GM21529 (cell line): ENCODE measurements around the gene DDX54.

Experiments
- ATAC-seq: cut with Tn5 transposase; IDR thresholded peaks from one replicate; pipeline ENCODE4 v1.9.1; 2021; ENCODE audit not compliant: unreplicated experiment

Gene DDX54

DNA sequence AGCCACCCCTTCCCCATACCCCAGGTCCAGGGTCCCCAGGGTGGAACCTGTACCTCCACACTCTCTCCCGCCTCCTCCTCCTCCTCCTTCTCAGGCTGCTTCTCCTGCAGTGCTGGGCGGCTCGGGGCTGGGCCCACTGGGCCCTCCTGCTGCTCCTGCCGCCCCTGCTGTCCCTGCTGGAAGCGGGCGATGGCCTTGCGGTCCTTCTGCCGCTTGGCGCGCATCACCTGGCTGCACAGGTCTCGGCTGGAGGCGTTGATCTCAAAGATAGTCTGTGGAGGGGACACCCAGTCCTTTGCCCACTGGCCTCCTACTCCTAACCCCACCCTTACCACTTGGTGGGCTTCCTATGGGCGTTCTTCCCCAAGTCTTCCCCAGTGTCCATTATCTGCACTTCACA lies 21.3 kb downstream of the DDX54 start:
- no peak for ATAC-seq

DNA sequence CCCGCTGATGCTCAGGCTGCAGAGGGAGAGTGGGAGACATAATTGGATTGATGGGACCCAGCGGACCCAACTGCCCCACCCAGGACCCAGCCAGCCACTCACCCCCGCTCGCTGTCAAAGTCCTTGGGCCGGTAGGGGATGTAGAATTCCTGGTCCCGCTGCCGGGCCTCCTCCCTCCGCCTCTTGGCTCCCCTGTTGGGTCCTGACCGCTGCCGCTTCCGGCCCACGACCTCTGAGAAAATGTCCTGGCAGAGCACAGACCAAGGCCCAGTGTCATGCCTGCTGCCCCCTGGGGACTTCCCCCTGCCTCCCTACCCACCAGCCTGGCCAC lies 22.3 kb downstream of the DDX54 start:
- ATAC-seq: no peak

DNA sequence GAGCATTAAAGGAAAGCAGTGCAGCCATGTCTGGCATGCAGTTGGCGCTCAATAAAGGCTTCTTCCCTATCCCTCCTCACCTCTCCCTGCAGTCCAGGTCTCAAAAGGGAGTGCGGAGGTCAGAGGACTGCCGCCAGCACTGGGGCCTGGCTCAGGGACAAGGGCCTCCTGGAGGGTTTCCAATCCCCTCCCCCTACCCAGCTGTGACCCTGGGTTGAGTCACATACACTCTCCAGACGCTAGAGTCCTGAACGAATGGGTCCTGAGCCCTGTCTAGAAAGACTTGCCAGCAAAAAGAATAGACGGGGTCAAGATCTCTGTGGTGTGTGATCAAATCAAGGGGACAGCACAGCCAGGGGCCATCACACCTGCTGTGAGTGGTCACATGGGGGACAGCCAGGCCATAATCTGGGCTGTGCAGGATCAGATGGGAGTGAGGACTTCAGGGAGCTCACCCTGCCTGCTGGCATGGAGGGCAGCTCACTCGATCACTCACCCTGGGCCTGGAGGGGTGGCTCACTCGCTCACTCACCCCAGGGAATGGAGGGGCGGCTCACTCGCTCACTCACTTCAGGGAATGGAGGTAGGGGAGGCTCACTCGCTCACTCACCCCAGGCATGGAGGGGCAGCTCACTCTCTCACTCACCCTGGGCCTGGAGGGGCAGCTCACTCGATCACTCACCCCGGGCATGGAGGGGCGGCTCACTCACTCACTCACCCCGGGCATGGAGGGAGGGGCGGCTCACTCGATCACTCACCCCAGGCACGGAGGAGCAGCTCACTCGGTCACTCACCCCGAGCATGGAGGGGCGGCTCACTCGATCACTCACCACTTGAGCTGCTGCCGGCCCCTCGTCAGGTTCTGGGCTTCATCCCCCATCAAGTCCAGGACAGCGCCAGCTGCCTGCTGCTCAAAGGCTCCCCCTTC lies 22.9 kb downstream of the DDX54 start:
- ATAC-seq: no peak

DNA sequence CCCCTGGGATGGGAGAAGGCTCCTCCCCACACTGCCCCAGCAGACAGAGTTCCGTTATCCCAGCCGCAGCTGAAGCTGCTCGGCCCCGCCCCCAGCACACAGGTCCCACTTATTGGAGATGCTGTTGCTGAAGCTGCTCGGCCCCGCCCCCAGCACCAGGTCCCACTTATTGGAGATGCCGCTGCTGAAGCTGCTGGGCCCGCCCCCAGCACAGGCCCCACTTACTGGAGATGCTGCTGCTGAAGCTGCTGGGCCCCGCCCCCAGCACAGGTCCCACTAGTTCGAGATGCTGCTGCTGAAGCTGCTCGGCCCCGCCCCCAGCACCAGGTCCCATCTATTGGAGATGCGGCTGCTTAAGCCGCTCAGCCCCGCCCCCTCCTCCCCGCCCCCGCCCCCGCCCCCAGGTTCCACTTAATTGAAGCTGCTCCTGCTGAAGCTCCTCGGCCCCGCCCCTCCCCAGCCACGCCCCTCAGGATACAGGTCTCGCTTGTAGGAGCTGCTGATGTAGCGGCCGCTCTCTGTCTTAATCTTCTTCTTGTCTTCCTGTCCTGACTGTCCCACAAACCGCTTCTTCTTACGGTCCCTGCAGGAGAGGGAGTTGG lies 23.8 kb downstream of the DDX54 start:
- ATAC-seq: no peak

DNA sequence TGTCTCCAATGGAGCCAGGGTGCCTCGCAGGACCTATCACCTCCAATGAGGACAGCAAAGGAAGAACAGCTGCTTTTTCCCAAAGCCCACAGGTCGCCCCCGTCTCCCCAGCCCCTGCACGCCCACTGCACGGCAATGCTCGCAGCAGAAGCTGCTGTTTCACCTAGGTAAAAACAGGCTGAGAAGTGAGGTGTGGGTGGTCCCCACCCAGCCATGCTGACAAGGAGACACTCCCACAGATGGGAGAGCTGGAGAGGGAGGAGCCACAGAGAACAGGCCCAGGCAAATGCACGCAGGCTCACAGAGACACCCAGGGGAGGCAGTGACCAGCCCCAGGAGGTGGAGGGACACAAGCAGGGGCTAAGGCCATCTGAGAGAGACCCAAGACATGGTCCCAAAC lies 25.3 kb downstream of the DDX54 start:
- ATAC-seq: no peak

DNA sequence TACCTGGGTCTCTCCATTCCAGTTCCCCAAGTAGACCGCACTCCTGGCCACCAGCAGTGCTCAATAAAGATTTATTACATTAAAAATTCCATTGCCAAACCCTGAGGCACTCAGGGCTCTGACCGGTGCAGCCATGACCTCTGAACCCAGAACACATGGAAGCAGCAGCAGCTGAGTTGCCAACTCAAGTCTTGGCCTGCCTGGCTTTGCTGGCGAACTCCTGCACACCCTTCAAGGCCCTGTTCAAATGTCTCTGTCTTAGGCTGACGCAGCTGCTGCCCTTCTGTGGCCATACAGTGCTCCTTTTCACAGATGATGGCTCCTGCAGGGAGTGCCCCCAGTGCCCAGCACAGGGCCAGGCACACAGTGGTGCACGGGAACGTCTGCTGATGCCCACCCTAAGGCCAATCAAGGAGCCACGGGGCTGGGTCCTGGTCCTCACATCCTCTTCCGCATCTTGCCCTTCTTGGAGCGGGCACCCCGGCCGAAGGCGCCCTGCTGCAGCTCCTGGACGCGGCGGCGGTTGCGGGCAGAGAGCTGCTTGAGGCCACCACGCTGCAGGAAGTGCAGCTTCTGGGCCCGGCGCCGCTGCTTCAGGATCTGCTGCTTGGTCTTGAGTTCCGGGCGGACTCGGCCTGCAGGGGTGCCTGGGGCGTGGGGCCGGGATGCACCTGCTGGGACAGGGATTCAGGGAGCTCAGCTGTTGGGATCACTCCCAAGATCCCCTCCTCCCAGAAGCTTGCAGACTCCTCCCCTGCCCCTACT lies 26.7 kb downstream of the DDX54 start:
- no peak for ATAC-seq

DNA sequence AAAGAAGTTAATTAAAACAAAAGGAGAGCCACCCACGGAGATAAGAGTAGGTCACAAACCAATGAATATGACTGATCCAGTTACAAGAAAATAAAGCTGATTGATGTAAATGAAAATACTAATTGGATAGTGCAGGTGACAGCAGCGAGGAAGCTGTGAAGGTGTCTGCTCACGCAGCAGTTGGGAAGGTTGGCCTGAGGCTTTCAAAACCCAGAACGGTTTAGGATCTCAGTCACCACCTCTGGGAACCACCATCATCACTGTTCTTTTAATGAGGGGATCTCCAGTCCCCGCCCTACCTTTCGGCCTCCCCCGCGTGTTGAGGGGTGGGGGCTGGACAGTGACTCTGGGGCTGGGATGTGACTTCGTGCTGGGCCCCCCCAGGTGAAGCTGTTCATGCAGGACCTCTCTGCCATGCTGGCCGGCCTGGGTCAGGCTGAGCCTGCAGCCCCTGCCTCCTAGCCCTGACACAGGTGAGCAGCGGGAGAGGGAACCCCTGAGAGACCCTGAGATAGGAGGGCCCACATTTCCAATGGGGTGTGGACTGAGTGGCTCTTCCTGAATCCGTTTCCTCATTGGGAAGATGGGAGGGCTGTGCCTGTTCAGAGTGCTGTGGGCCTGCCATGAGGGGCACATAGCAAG lies 27.9 kb downstream of the DDX54 start:
- ATAC-seq: no peak

DNA sequence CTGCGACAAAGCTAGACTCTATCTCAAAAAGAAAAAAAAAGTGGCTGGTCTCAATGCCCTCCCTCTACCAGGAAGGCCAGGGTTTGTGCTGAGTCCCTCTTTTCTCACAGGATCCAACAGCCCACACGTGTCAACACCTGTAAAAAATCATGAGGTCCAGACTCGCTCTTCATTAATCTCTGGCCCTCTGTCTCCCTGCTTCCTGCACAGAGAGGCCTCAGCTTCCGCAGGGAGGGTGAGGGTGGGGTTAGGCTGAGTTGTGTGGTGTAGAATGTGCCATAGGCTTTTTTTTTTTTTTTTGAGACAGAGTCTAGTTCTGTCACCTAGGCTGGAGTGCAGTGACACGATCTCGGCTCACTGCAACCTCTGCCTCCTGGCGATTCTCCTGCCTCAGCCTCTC lies 29.6 kb downstream of the DDX54 start:
- no peak for ATAC-seq

DNA sequence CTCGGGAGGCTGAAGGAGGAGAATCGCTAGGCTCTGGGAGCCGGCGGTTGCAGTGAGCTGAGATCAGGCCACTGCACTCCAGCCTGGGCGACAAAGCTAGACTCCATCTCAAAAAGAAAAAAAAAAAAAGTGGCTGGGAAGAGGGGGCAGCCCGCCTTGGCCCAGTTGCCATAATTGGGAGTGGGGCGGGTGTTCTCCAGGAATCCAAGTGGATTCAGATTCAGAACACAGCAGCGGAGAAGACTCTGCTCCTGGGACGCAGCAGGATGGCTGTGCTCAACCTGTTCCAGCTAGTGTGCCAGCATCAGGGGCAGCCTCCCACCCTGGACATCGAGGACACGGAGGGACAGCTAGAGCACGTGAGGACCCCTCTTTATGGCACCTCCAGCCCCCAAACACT lies 30.2 kb downstream of the DDX54 start:
- ATAC-seq: no peak

DNA sequence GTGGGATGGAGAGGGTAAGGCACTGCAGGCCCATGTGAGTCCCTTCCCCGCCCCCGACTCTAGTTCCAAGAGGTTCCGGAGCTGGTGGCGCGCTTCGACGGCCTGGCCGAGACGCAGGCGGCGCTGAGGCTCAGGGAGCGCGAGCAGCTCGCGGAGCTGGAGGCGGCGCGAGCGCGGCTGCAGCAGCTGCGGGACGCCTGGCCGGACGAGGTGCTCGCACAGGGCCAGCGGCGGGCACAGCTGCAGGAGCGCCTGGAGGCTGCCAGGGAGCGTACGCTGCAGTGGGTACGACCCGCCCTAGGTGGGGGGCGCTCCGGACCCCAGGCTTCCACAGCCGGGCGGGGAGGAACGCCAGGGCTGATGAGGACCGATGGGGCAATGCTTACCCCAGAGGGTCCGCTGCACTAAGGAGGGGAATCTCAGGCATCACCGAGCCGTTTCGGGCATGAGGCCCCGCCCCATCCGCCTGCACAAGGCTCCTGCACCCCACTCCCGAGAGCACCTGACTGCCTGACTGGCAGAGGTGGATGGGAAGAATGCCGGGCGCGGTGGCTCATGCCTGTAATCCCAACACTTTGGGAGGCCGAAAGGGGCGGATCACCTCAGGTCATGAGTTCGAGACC lies 30.8 kb downstream of the DDX54 start:
- ATAC-seq: no peak

DNA sequence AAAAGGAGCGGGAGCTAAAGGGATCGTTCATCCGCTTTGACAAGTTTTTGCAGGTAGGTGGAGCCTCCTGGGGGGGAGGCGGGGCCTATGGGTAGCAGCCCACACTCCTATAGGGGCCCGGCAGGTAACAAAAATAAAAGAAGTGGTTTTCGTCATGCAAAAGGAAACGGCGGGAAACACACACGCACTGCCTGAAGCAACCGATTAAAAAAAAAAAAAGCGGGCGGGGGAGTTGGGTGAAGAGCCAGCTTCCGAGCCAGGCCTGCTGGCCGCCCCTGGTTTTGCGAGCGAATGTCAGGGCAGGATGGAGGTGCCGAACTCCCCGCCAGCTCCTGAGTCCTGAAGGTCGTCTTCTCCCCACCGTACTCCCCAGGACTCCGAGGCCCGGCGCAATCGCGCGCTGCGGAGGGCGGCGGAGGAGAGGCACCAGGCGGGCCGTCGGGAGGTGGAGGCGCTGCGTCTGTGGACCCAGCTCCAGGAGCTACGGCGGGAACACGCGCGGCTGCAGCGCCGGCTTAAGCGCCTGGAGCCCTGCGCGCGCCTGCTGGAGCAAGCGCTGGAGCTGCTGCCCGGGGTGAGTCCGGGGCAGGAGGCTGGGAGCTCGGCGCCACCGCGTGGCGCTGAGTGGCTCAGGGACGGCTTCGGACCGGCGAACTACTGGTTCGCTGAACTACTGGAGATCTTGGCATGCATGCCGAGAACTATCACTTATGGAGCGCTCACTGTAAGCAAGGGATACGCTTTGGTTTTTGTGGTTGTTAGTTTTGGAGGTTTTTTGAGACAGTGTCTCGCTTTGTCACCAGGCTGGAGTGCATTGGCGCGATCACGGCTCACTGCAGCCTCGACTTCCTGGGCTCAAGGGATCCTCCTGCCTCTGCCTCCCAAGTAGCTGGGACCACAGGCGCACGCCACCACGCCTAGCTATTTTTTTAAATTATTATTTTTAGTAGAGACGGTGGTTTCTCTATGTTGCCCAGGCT lies 32.2 kb downstream of the DDX54 start:
- peak; percentile 79 for ATAC-seq

DNA sequence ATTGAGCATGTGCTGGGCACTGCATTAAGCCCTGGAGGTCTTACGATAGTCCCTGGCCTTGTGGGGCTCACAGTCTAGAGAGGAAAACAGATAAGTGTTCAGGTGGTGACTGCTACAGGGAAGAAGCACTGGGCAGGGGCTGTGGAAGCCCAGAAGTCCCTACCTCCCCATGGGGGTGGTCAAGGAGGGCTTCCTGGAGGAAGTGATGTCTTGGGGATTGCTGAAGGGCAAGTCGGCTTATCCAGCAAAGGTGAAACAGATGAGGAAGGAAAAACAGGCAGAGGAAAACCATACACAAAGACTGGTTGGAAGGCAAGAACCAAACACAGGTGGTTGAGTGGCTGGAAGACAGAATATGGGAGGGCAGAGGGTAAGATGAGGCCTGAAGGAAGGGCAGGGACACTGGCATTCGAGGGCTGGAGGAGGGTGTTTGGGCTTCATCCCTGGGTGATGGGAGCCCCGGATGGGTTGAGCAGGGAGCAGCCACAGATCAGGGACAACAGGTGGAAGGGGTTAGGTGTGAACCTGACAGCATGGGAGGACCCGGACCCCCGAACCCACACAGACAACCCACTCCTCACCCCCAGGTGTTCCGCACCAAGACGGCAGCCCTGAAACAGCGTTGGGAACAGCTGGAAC lies 33.0 kb downstream of the DDX54 start:
- ATAC-seq: no peak

DNA sequence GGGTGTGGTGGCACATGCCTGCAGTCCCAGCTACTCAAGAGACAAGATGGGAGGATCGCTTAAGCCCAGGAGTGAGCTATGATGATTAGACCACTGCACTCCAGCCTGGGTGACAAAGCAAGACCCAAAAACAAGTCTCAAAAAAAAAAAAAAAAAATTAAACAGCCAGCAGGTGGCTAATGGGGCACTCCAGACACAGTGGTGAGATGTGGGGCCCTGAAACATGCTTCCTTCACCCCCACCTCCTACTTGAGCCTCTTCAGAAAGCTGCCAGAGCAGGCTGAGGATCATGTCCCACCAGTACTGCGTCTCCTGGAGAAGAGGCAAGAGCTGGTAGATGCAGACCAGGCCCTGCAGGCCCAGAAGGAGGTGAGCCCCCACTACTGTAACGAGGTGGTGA lies 33.6 kb downstream of the DDX54 start:
- no peak for ATAC-seq

DNA sequence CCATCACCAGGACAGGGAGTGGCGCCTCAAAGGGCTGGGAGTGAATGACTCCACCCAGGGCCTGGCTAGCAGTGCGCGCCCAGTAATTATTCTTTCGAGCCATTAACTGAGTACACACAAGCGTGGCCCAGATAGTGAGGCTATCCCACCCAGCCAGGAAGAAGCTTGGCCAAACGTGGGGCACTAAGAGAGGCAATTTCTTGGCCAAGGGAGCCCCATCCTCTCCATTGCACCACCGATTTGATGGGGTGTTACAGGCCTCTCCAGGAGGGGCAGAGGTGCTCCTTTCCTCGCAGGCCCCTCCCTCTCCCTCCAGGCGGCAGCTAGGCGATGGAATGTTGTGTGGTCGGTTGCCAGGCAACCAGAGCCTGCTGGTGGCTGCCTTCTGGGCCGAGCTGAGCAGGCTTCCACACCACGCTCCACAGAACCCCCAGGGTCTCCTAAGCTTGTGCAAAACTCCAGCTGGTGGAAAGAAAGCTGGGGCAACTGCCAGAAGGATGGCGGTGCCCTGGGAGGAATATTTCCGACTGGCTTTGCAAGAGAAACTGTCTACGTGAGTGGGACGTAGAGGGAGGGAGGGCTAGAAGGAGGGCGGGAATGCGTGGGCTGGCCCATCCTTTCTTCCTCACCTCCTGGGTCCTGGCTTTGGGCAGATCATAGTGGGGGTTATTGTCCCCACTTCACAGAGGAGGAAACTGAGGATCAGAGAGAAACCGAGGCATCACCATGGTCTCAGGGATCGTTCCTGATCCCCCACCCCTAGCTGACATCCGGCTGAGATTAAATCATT lies 35.7 kb downstream of the DDX54 start, which contains the start of gene CFAP73:
Gene CFAP73, plus strand, starts transcription at position 364 of the 790 bp plus-strand sequence. Its CDS starts 134 bp downstream, at position 498.
- no peak for ATAC-seq

DNA sequence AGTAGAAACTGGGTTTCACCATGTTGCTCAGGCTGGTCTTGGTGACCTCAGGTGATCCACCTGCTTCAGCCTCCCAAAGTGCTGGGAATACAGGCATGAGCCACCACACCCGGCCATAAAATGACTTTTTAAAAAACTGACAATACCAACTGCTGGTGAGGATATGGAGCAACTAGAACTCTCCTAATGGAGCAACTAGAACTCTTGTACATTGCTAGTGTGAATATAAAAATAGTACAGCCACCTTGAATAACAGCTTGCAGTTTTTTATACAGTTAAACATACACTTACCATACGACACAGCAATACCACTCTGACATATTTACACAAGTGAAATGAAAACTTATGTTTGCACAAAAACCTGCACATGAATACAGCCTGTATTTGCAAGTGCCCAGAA lies 38.3 kb downstream of the DDX54 start:
- ATAC-seq: no peak

DNA sequence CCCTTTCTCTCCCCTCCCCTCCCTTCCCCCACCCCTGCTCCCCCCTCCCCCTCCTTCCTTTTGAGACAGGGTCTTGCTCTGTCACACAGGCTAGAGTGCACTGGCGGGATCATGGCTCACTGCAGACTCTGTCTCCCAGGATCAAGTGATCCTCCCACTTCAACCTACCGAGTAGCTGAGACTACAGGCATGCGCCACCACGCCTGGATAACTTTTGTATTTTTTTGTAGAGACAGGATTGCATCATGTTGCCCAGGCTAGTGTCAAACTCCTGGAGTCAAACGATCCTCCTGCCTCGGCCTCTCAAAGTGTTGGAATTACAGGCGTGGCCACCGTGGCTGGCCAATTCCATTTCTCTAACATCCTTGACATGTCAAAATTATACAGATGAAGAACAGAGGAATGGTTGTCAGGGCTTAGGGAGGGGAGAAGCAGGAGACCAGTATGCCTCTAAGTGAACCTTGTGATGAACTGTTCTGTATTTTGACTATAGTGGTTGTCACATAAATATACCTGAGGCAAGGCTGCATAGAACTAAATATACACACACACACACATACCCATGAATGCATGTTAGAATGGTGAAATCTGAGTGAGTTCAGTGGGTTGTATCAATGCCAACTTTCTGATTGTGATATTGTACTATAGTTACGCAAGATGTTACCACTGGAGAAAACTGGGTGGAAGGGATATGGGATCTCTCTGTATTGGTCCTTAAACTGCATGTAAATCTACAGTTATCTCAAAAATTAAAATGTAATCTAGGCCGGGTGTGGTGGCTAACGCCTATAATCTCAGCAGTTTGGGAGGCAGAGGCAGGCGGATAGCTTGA lies 39.3 kb downstream of the DDX54 start:
- no peak for ATAC-seq

DNA sequence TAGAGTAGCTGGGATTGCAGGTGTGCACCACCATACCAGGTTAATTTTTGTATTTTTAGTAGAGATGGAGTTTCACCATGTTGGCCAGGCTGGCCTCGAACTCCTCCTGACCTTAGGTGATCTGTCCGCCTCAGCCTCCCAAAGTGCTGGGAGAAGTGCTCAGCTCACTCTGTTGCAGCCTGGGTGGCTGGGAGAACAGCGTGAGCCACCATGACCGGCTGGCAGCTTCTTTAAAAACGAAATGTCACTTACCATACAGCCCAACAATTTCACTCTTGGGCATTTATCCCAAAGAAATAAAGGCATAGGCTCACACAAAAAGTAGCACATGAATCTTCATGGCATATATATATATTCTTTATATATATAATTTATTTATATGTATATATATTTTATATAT lies 40.5 kb downstream of the DDX54 start:
- ATAC-seq: no peak

DNA sequence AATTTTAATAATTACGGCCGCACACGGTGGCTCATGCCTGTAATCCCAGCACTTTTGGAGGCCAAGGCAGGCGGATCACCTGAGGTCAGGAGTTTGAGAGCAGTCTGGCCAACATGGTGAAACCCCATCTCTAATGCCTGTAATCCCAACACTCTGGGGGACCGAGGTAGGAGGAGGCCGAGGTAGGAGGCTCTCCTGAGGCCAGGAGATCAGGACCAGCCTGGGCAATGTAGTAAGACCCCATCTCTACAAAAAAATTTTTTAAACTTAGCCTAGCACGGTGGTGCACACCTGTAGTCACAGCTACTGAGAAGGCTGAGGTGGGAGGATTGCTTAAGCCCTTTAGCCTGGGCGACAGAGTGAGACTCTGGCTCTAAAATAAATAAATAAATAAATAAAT lies 41.3 kb downstream of the DDX54 start:
- ATAC-seq: no peak
